Coronary artery (tissue), 2 donors: ENCODE measurements around the gene EHMT1.

Experiments used
- DNase-seq: peaks from one replicate; pipeline ENCODE4 v3.0.0-alpha.2; 2017; ENCODE audit warnings: low spot score
- H3K27ac ChIP-seq, 2 donors: fragments of 200-600 bp; sonication (generic); one replicate each; pipeline ENCODE4 v1.5.1; 2016 to 2019
- H3K4me3 ChIP-seq: fragments of 200-600 bp; sonication (generic); 2 replicates; pipeline ENCODE4 v1.5.1; 2016; ENCODE audit warnings: mild to moderate bottlenecking, moderate library complexity
- CTCF ChIP-seq: fragments of 200-600 bp; sonication (generic); IDR thresholded peaks from one replicate; pipeline ENCODE4 v1.5.1; 2019; ENCODE audit warnings: antibody characterized with exemption

The EHMT1 gene

DNA sequence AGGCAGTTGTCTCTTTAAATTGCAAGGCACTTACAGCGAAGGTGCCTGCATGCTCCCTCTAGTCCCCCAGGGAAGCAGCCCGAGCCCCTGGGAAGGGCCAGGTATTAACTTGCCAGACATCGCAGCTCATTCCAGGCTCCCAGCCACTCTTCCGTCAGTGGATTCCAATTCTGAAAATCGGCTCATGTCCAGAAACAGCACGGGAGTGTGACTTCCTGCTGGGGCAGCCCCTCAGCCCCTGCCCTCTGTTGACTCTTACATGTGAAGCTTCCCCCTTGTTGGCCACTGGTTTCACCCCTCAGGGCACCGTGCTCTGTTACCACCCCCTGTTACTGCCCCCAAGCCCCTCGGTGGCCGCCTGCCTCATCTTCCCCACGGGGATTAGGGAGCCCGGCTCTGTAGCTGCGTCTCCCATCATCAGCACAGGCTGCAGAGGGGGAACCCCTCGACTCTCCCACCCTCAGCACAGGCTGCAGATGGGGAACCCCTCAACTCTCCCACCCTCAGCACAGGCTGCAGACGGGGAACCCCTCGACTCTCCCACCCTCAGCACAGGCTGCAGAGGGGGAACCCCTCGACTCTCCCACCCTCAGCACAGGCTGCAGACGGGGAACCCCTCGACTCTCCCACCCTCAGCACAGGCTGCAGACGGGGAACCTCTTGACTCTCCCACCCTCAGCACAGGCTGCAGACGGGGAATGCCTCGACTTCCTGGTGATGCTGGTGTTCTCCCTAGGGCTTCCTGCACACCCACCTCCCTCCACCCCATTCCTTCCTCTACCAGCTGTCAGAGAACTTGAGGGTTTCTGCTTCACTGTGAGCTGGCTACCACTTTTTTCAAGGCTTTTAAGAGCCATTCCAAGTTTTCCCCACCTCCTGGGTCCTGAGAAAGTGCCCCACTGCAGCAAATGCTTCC lies 247.7 kb downstream of the EHMT1 start:
- H3K27ac ChIP-seq: no peak overlapping the region
- no peak overlapping the region for H3K4me3 ChIP-seq
- no peak for TF ChIP-seq CTCF
- no peak for DNase-seq

DNA sequence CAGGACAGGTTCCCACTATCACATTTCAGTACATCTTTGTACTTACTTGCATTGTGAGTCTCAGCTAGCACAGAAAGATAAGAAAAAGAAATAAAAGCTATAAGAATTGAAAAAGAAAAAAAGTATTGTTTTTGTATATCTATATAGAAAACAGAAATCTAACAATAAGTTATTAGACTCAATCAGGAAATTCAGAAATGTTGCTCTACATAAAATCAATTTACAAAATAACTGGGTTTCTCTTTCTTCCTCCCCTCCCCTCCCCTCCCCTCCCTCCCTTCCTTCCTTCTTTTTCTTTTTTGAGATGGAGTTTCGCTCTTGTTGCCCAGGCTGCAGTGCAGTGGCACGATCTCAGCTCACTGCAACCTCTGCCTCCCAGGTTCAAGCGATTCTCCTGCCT lies 251.6 kb downstream of the EHMT1 start:
- TF ChIP-seq CTCF: no peak
- Histone ChIP-seq H3K27ac (no peak overlapping the region), H3K4me3 (no peak overlapping the region)
- no peak for DNase-seq

- Histone ChIP-seq H3K27ac (no peak overlapping the region), H3K4me3 (no peak overlapping the region)
- DNase-seq: no peak
- no peak for TF ChIP-seq CTCF
These were observed 253.5 kb downstream of the EHMT1 start for GRCh38 chr9:137872296-137872695.

DNA sequence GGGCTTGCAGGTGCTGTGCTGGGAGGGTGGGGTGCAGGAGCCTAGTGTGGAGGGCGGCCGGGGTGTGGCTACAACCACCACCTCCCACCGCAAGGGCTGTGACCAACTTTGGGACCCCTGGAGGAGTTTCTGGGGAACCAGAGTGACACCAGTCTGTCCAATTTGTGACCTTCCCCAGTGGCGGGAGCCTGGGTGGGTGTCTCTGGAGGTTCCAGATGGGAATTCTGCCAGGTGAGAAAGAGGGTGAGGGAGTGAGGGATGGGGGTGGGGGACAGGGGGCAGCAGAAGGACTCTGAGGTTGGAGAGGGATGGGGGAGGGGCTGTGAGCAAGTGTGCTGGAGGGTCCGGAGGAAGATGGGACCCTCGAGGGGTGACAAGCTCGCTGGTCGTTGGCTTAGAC lies 254.6 kb downstream of the EHMT1 start:
- TF ChIP-seq CTCF: no peak
- Histone ChIP-seq H3K27ac (no peak overlapping the region), H3K4me3 (no peak overlapping the region)
- DNase-seq: no peak

DNA sequence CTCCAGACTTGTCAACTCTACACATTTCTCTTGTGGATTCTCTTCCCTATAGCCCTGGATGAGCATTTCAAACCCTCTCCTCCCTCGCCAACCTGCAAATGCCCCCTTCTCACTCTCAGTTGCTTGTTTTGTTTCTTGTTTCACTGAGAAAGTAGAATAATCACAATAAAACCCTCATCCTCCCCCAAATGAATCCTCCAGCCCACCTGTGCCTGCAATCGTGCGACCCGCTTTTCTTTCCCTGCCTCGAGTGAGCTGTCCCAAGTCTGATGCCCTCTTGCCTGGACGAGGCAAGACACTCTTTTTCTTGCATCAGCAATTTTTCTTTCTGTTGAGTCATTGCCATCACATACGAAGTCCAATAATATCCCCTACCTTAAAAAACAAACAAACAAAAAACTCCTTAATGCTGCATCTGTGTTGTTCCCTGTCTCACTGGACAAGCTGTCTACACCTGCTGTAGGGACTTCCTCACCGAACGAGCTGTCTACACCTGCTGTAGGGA lies 255.1 kb downstream of the EHMT1 start:
- H3K27ac ChIP-seq: no peak overlapping the region
- no peak overlapping the region for H3K4me3 ChIP-seq
- DNase-seq: no peak
- no peak for TF ChIP-seq CTCF

DNA sequence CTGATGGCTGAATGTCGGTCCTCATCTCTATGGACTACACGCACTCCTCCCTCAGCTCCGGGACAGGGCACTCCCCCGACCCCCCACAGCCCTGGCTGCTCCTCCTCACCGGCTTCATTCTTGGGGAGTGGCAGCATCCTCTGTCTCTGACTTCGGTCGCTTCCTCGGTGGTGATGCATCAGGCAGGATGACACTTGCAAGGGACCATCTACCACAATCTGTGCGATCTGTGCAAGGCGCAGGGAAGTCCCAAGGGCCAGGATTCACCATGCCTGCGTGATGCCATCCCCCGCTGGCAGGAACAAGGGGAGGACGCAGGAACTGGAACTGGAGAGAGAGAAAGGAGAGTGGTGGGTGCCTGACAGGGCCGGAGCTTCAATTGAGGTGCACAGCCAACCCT lies 256.5 kb downstream of the EHMT1 start:
- TF ChIP-seq CTCF: no peak
- Histone ChIP-seq H3K4me3 (no peak overlapping the region), H3K27ac (no peak overlapping the region)
- DNase-seq: no peak

- no peak for DNase-seq
- TF ChIP-seq CTCF: no peak
- H3K4me3 ChIP-seq: no peak overlapping the region
- no peak overlapping the region for H3K27ac ChIP-seq
These were observed 257.0 kb downstream of the EHMT1 start for GRCh38 chr9:137875846-137876245.
